H7 (cell line): Measurements from ENCODE around the gene THAP12. TPM values are rescaled to one million over a fixed set of nuclear protein-coding genes. Genes with fewer than 3 reads are reported as not detected.

Source experiments
- DNase-seq: peaks from one replicate; pipeline ENCODE4 v3.0.0; 2012
- H3K27me3 ChIP-seq: 2 replicates; pipeline ENCODE4 v1.6.0; 2011; ENCODE audit warnings: mild to moderate bottlenecking, low read length; ENCODE audit not compliant: control insufficient read depth, insufficient read depth
- H3K36me3 ChIP-seq: replicated peaks from 2 replicates; pipeline ENCODE4 v1.5.1; 2011; ENCODE audit warnings: low read length; ENCODE audit not compliant: control insufficient read depth, insufficient read depth
- H3K4me3 ChIP-seq: 2 replicates; pipeline ENCODE4 v1.5.1; 2011; ENCODE audit warnings: low read depth, mild to moderate bottlenecking, control low read depth, low read length, moderate library complexity; ENCODE audit not compliant: insufficient read depth
- total RNA-seq: library from RNA; depleted of rRNA; stranded (reverse); fragments of >200 nt; shearing (Covaris generic); gene quantifications from 2 replicates; pipeline ENCODE4 v1.2.3, GENCODE V29; 2014

THAP12 gene
- total RNA-seq, 1 experiment from 2014 or later, result 27.0 TPM

DNA sequence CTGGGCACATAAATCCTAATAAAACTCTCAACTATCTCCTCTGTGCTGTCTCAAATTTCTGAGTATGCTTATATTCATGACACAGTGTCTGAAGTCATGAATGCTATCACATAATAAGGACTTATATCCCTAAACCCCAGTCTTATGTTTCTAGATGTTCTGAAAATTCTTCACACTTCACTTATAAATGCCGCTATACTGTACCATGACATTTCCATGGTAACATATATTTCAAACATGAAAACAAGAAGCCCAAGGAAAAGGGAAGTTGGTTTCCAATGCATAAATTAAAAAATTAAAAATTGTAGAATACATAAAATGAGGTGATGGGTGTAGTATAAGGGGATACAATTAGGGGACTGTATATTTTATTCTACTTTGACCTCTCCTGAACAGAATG is 11.9 kb upstream of the THAP12 start:
- H3K4me3 ChIP-seq, result no peak overlapping the region

DNA sequence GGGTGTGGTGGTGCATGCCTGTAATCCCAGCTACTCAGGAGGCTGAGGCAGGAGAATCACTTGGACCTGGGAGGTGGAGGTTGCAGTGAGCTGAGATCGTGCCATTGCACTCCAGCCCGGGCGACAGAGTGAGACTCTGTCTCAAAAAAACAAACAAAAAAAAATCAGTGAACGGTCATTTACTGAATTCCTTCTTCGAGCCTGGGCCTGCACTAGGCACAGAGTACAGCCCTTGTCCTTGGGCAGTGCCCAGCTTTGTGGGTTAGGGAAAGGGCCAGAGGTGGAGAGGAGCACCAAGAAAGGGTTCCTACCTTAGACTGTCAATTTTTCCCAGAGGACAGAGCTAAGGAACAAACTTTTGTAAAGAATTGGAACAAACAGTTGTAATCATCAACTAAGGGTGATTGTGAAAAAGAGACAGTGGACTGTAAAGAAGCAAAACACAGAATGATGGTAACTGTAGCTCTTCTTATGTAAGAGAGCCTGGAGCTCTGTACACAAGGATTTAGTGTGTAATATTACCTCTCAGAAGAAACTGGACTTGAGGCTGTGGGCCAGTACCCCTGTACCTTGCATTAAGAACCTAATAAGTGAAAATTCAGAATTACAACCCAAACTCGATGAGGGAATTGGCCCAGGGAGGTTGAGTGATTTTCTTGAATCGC is 11.0 kb upstream of the THAP12 start:
- H3K36me3 ChIP-seq, result no peaks in the 10 kb centered on the region
- no peak for DNase-seq
- H3K4me3 ChIP-seq, result no peak overlapping the region
- H3K27me3 ChIP-seq, result no peaks in the 10 kb centered on the region

More for the DNA sequence above, 11.9 kb upstream of the THAP12 start:
- no peaks in the 10 kb centered on the region for H3K36me3 ChIP-seq
- no peaks in the 10 kb centered on the region for H3K27me3 ChIP-seq
- no peak for DNase-seq

GRCh38 chr11:76391021-76391420 is 10.1 kb upstream of the THAP12 start:
- no peaks in the 10 kb centered on the region for H3K27me3 ChIP-seq
- H3K36me3 ChIP-seq, result no peaks in the 10 kb centered on the region
- DNase-seq, result no peak
- H3K4me3 ChIP-seq, result no peak overlapping the region

GRCh38 chr11:76388408-76388807 is 7.5 kb upstream of the THAP12 start:
- Histone ChIP-seq H3K27me3 (no peaks in the 10 kb centered on the region), H3K36me3 (no peaks in the 10 kb centered on the region; the same call in 1 of the 2 replicates), H3K4me3 (no peak overlapping the region)
- no peak for DNase-seq

GRCh38 chr11:76385903-76386302 is 5.0 kb upstream of the THAP12 start:
- DNase-seq, result peak; percentile 40
- H3K27me3 ChIP-seq, result no peaks in the 10 kb centered on the region
- no peaks in the 10 kb centered on the region; the same call in 1 of the 2 replicates for H3K36me3 ChIP-seq
- H3K4me3 ChIP-seq, result no peak overlapping the region

- Histone ChIP-seq H3K27me3 (no peaks in the 10 kb centered on the region), H3K36me3 (no peaks in the 10 kb centered on the region; the same call in 1 of the 2 replicates), H3K4me3 (no peak overlapping the region)
- DNase-seq, result no peak
Measured at GRCh38 chr11:76382209-76382608, 1.3 kb upstream of the THAP12 start.

DNA sequence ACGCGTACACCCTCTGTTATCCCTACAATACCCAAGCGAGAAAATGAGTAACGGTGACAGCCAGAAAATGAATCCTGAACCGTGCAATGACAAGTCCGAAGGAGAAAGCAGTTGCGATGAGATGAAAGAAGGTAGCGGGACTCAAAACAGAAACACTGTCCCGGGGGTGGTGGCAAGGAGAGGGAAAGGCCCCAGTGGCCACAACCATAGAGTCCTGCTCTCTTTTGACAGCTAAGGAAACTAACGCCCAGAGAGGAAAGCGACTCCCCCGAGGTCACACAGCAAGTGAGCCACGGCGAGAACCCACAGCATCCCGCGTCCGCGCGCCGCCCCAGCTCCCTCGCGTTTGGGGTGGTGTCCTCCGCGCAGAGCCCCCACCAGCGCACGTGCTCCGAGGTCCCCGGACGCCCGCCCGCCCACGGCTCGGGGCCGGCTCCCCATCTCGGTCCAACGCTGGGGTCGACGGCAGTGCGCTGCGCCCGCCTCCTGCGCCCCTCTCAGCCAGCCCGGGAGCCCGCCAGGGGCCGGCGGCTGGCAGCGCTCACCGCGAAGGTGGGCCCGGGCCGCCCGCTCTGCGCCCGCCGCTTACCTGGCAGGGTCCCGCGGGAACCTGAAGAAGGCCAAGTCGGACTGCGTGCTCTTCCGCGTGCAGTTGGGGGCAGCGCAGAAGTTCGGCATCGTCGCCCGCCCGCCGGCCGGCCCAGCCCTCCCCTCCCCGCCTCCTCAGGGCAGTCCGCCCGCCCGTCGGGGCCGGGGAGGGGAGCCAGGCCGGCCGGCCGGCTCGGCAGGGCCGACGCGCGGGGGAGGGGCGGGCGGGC is 564 bp downstream of the THAP12 start:
- Histone ChIP-seq H3K4me3 (peak overlapping the region; percentile 84), H3K27me3 (no peaks in the 10 kb centered on the region), H3K36me3 (no peaks in the 10 kb centered on the region; the same call in 1 of the 2 replicates)
- DNase-seq, result peak; percentile 73

DNA sequence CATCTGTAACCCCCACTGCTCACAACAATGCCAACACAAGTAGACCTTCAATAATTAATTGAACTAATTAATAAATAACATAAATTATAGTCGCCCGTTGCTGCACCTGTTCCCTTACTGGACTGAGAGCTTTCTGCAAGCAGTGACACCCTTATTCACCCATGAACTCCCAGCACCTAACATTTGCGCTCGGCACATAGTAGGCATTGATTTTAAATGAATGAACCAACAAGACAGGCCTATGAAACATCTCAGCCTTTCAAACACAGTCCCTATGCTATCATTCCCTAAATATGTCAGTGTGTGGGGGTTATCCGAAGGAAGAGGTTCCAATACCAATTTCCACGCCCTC is 1.1 kb downstream of the THAP12 start:
- peak overlapping the region; percentile 84 for H3K4me3 ChIP-seq
- no peaks in the 10 kb centered on the region; the same call in 1 of the 2 replicates for H3K36me3 ChIP-seq
- no peak for DNase-seq
- no peaks in the 10 kb centered on the region for H3K27me3 ChIP-seq

GRCh38 chr11:76376746-76377558 is 4.0 kb downstream of the THAP12 start:
- Histone ChIP-seq H3K4me3 (no peak overlapping the region), H3K36me3 (no peaks in the 10 kb centered on the region), H3K27me3 (no peaks in the 10 kb centered on the region)
- no peak for DNase-seq

DNA sequence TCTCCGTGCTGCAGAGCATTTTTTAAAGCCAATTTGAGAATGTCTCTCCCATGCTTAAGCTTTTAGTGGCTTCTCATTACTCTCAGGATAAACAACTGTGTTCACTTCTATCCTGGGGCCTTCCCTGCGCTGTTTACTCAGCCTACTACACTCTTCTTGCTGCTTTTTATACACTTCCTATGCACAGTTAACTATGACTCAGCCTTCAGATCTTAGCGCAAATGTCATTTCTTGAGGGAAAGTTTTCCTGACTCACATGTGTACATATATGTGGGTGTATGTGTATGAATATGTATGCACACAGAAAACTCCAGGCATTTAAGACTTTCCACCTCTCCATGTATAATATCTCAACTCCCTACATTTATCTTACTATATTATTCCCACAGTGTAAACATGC is 9.8 kb downstream of the THAP12 start:
- no peak for DNase-seq
- H3K27me3 ChIP-seq, result no peaks in the 10 kb centered on the region
- no peak overlapping the region for H3K4me3 ChIP-seq
- no peaks in the 10 kb centered on the region for H3K36me3 ChIP-seq

DNA sequence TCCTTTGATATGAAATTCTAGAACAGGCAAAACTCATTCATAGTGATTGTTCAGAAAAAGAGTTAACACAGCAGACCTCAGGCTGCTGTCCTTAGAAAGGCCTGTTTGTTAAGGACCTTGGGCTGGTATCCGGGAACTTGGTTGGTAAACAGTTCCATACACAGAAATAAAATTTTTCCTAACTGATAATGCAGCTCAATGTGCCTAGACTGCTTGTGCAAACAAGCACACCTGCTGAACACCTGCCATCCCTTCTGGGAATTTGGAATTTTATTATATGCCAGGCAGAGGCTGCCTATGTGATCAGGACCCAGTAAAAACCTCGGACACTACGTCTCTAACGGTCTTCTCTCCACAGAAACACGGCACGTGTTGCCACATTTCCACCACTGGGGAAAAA is 11.5 kb downstream of the THAP12 start:
- Histone ChIP-seq H3K36me3 (no peaks in the 10 kb centered on the region; the same call in 1 of the 2 replicates), H3K4me3 (no peak overlapping the region), H3K27me3 (no peaks in the 10 kb centered on the region)
- no peak for DNase-seq

DNA sequence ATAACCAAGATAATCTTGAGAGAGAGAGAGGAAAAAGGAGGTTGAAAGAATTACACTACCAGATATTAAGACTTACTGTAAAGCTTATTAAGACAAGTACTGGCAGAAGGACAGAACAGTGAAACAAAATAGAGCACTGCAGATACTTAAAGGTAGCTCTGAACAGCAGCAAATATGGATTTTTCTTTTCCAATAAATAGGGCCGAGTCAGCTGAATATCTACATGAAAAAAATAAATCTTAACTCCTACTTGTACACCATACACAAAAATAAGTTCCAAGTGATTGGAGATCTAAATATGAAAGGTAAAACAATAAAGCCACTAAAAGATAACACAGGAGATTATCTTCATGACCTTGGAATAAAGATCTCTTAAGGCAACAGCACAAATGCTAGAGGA is 12.4 kb downstream of the THAP12 start:
- Histone ChIP-seq H3K4me3 (no peak overlapping the region), H3K36me3 (no peaks in the 10 kb centered on the region; the same call in 1 of the 2 replicates), H3K27me3 (no peaks in the 10 kb centered on the region)
- no peak for DNase-seq

DNA sequence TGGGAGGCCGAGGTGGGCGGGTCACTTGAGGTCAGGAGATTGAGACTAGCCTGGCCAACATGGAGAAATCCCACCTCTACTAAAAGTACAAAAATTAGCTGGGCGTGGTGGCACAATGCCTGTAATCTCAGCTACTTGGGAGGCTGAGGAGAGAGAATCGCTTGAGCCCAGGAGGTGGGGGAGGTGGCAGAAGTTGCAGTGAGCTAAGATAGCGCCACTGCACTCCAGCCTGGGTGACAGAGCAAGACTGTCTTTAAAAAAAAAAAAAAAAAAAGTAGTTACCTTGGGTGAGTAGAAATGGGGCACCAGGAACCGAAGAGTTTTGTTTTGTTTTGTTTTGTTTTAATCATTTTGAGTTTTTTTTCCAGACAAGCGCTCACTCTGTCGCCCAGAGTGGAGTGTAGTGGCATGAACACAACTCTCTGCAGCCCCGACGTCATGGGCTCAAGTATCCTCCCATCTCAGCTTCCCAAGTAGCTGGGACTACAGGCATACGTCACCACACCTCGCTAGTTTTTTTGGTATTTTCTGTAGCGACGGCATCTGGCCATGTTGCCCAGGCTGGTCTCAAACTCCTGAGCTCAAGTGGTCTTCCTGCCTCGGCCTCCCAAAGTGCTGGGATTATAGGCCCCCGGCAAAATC is 15.8 kb downstream of the THAP12 start:
- Histone ChIP-seq H3K36me3 (no peaks in the 10 kb centered on the region; the same call in 1 of the 2 replicates), H3K4me3 (no peak overlapping the region), H3K27me3 (no peaks in the 10 kb centered on the region)
- DNase-seq, result no peak

- no peak overlapping the region for H3K4me3 ChIP-seq
- no peaks in the 10 kb centered on the region; the same call in none of the 2 replicates for H3K36me3 ChIP-seq
- no peaks in the 10 kb centered on the region for H3K27me3 ChIP-seq
- no peak for DNase-seq
Measured at GRCh38 chr11:76362716-76363115, 18.2 kb downstream of the THAP12 start.
